ENCODE measurements around the gene PMFBP1. TPM values are rescaled to one million over a fixed set of nuclear protein-coding genes. Genes with fewer than 3 reads are reported as not detected.

The PMFBP1 gene
- polyA plus RNA-seq, 1 of the 3 experiments (the other 2 are of a cell fraction): 0.16 TPM

DNA sequence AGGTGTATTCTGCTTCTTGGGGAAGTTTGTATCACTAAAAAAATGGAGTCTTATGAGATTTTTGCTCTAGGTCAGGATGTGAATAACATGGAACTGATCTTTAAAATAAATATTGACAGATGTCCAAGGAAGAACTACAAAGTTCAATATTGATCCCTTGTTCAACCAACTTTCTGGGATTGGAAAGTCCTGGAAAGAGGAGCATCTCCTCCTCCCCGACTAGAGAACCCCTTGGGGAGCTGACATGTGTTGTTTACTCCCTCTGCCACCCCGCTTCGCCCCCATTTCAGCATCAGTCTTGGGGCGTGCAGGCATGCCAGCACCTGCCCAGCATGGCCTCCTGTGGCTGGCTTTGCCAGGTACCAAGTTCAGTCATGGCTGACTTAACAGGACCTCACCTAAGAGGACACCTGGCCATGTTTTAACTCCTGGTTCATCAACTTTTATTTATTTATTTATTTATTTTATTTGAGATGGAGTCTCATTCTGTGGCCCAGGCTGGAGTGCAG, 33.8 kb downstream of the PMFBP1 start:
- CTCF ChIA-PET: interaction anchor here (1.5 to 3.4 kb wide), 2 partner anchors 8 to 13 kb away, joined by 4 to 15 read pairs; no protein-coding TSS in a partner anchor
- Histone ChIP-seq H3K9me2 (no peaks in the 10 kb centered on the region), H3K4me2 (no peak overlapping the region), H3K9ac (no peak overlapping the region), H2AFZ (ENCODE audit: low read depth) (no peak overlapping the region), H3K27ac (ENCODE audit: low read depth in 2 of 2, low read length in 1 of 2) (no peak overlapping the region), H3K4me1 (ENCODE audit: control insufficient read depth in 1 of 2, insufficient read depth in 2 of 2, low read depth in 1 of 2, low read length in 1 of 2) (no peaks in the 10 kb centered on the region), H3F3A (replicated peaks; ENCODE audit: insufficient read depth) (no peaks in the 10 kb centered on the region), H3K9me3 (no peaks in the 10 kb centered on the region), H3K27me3 (ENCODE audit: insufficient read depth) (no peaks in the 10 kb centered on the region), H4K20me1 (ENCODE audit: insufficient read depth) (no peaks in the 10 kb centered on the region), H3K79me2 (ENCODE audit: insufficient read depth) (no peaks in the 10 kb centered on the region), H3K36me3 (replicated peaks in 1 of 2; ENCODE audit: control insufficient read depth in 1 of 2, insufficient read depth in 2 of 2, low read length in 1 of 2) (no peaks in the 10 kb centered on the region), H3K4me3 (ENCODE audit: low read depth in 2 of 2, low read length in 1 of 2) (no peak overlapping the region)
- TF ChIP-seq JUND (IDR thresholded peaks at IDR 0.05) (no peak), POLR2AphosphoS5 (IDR thresholded peaks at IDR 0.05; ENCODE audit: low read depth, low read length) (no peak), EP300 (IDR thresholded peaks at IDR 0.05; ENCODE audit: borderline replicate concordance in 1 of 2, low read depth in 1 of 2, low read length in 1 of 2) (no peak), GATA2 (CRISPR knock-in tag; IDR thresholded peaks at IDR 0.05) (no peak), NRF1 (IDR thresholded peaks at IDR 0.05; ENCODE audit: low read depth, low read length) (no peak), MXI1 (IDR thresholded peaks at IDR 0.05; ENCODE audit: low read depth, low read length) (no peak), EZH2phosphoT487 (IDR thresholded peaks at IDR 0.05; ENCODE audit: borderline replicate concordance, low read depth) (no peak), TEAD4 (IDR thresholded peaks at IDR 0.05; ENCODE audit: borderline replicate concordance, insufficient read depth) (no peak), RAD21 (IDR thresholded peaks at IDR 0.05; ENCODE audit: low read length) (no peak), SIN3A (IDR thresholded peaks at IDR 0.05; ENCODE audit: borderline replicate concordance, low read depth, low read length) (no peak), FOXJ3 (CRISPR knock-in tag; IDR thresholded peaks at IDR 0.05) (no peak), MEF2A (IDR thresholded peaks at IDR 0.05; ENCODE audit: borderline replicate concordance, low read depth) (no peak), RXRA (IDR thresholded peaks at IDR 0.05; ENCODE audit: borderline replicate concordance, low read depth) (no peak), GABPA (IDR thresholded peaks at IDR 0.05; ENCODE audit: low read depth) (no peak), YY1 (IDR thresholded peaks at IDR 0.05; ENCODE audit: low read depth) (no peak), ELF1 (IDR thresholded peaks at IDR 0.05) (no peak), FOXM1 (IDR thresholded peaks at IDR 0.05; ENCODE audit: low read depth) (no peak)
- TF ChIP-seq, protein P1, sequence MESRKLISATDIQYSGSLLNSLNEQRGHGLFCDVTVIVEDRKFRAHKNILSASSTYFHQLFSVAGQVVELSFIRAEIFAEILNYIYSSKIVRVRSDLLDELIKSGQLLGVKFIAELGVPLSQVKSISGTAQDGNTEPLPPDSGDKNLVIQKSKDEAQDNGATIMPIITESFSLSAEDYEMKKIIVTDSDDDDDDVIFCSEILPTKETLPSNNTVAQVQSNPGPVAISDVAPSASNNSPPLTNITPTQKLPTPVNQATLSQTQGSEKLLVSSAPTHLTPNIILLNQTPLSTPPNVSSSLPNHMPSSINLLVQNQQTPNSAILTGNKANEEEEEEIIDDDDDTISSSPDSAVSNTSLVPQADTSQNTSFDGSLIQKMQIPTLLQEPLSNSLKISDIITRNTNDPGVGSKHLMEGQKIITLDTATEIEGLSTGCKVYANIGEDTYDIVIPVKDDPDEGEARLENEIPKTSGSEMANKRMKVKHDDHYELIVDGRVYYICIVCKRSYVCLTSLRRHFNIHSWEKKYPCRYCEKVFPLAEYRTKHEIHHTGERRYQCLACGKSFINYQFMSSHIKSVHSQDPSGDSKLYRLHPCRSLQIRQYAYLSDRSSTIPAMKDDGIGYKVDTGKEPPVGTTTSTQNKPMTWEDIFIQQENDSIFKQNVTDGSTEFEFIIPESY (IDR thresholded peaks at IDR 0.05; ENCODE audit: borderline replicate concordance, low read depth): no peak
- TF ChIP-seq, protein P2, sequence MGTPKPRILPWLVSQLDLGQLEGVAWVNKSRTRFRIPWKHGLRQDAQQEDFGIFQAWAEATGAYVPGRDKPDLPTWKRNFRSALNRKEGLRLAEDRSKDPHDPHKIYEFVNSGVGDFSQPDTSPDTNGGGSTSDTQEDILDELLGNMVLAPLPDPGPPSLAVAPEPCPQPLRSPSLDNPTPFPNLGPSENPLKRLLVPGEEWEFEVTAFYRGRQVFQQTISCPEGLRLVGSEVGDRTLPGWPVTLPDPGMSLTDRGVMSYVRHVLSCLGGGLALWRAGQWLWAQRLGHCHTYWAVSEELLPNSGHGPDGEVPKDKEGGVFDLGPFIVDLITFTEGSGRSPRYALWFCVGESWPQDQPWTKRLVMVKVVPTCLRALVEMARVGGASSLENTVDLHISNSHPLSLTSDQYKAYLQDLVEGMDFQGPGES (IDR thresholded peaks at IDR 0.05; ENCODE audit: low read depth, low read length): no peak
- TF ChIP-seq, protein P3, sequence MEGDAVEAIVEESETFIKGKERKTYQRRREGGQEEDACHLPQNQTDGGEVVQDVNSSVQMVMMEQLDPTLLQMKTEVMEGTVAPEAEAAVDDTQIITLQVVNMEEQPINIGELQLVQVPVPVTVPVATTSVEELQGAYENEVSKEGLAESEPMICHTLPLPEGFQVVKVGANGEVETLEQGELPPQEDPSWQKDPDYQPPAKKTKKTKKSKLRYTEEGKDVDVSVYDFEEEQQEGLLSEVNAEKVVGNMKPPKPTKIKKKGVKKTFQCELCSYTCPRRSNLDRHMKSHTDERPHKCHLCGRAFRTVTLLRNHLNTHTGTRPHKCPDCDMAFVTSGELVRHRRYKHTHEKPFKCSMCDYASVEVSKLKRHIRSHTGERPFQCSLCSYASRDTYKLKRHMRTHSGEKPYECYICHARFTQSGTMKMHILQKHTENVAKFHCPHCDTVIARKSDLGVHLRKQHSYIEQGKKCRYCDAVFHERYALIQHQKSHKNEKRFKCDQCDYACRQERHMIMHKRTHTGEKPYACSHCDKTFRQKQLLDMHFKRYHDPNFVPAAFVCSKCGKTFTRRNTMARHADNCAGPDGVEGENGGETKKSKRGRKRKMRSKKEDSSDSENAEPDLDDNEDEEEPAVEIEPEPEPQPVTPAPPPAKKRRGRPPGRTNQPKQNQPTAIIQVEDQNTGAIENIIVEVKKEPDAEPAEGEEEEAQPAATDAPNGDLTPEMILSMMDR (IDR thresholded peaks at IDR 0.05): no peak
- POLR2A ChIA-PET: no interaction called here
- 75% methylated on average over 4 of the region's 4 CpGs for WGBS (ENCODE audit: low lambda C conversion rate)
- DNase-seq: no peak
